Astrocyte (in vitro differentiated cells and primary cell): Measurements from ENCODE around the gene CHD6. TPM values are rescaled to one million over a fixed set of nuclear protein-coding genes. Genes with fewer than 3 reads are reported as not detected.

ENCODE experiments used
- DNase-seq: peaks from one replicate; pipeline ENCODE4 v3.0.0-alpha.2; 2010; ENCODE audit warnings: low read depth
- FAIRE-seq: peaks from 2 replicates; lab custom pipeline; 2011; peaks lifted over from hg19 to GRCh38; lab: Jason Lieb, UNC
- H2AFZ ChIP-seq: 2 replicates; pipeline ENCODE4 v1.6.0; 2012; ENCODE audit warnings: low read depth, low read length, inconsistent platforms
- H3K27ac ChIP-seq: 2 replicates; pipeline ENCODE4 v1.5.1; 2011; ENCODE audit warnings: low read depth, low read length, inconsistent platforms
- H3K27me3 ChIP-seq: 2 replicates; pipeline ENCODE4 v1.6.0; 2011; ENCODE audit warnings: low read length, inconsistent platforms; ENCODE audit not compliant: insufficient read depth
- H3K36me3 ChIP-seq: 2 replicates; pipeline ENCODE4 v1.5.1; 2011; ENCODE audit warnings: low read length, inconsistent platforms; ENCODE audit not compliant: insufficient read depth
- H3K4me1 ChIP-seq: 2 replicates; pipeline ENCODE4 v1.5.1; 2011; ENCODE audit warnings: low read length, inconsistent platforms; ENCODE audit not compliant: insufficient read depth
- H3K4me2 ChIP-seq: 2 replicates; pipeline ENCODE4 v1.6.0; 2012; ENCODE audit warnings: low read length, inconsistent platforms
- H3K4me3 ChIP-seq: 2 replicates; pipeline ENCODE4 v1.5.1; 2011; ENCODE audit warnings: low read depth, mild to moderate bottlenecking, low read length, inconsistent platforms; ENCODE audit not compliant: insufficient read depth
- H3K79me2 ChIP-seq: 2 replicates; pipeline ENCODE4 v1.6.0; 2012; ENCODE audit warnings: mild to moderate bottlenecking, low read length, inconsistent platforms; ENCODE audit not compliant: insufficient read depth
- H3K9ac ChIP-seq: 2 replicates; pipeline ENCODE4 v1.6.0; 2012; ENCODE audit warnings: mild to moderate bottlenecking, low read length, inconsistent platforms
- H3K9me3 ChIP-seq: 2 replicates; pipeline ENCODE4 v1.5.1; 2012; ENCODE audit warnings: low read depth, mild to moderate bottlenecking, low read length, inconsistent platforms; ENCODE audit not compliant: insufficient read depth
- H4K20me1 ChIP-seq: 2 replicates; pipeline ENCODE4 v1.6.0; 2012; ENCODE audit warnings: low read length, inconsistent platforms; ENCODE audit not compliant: insufficient read depth
- H3K27ac Mint-ChIP-seq: one replicate; pipeline ENCODE4 v1.8.0; 2021; ENCODE audit warnings: mild to moderate bottlenecking, mixed read lengths; ENCODE audit not compliant: unreplicated experiment
- H3K27me3 Mint-ChIP-seq: one replicate; pipeline ENCODE4 v1.8.0; 2021; ENCODE audit warnings: low read depth, mixed read lengths; ENCODE audit not compliant: unreplicated experiment
- H3K36me3 Mint-ChIP-seq: one replicate; pipeline ENCODE4 v1.8.0; 2021; ENCODE audit warnings: low read depth, mixed read lengths; ENCODE audit not compliant: unreplicated experiment
- H3K4me1 Mint-ChIP-seq: one replicate; pipeline ENCODE4 v1.8.0; 2021; ENCODE audit warnings: low read depth, mixed read lengths; ENCODE audit not compliant: unreplicated experiment
- H3K4me3 Mint-ChIP-seq: one replicate; pipeline ENCODE4 v1.8.0; 2021; ENCODE audit warnings: mild to moderate bottlenecking, moderate library complexity, mixed read lengths; ENCODE audit not compliant: unreplicated experiment
- H3K9me3 Mint-ChIP-seq: one replicate; pipeline ENCODE4 v1.8.0; 2021; ENCODE audit warnings: mild to moderate bottlenecking, mixed read lengths; ENCODE audit not compliant: unreplicated experiment
- EZH2 ChIP-seq: IDR thresholded peaks from 2 replicates; pipeline ENCODE4 v1.6.1; 2012; ENCODE audit warnings: mild to moderate bottlenecking, low read length, inconsistent platforms; ENCODE audit not compliant: insufficient read depth
- total RNA-seq: library from RNA; stranded (reverse); gene quantifications from 2 replicates; pipeline ENCODE4 v1.2.1, GENCODE V29; 2021
- TF ChIP-seq, protein P1 (sequence below): IDR thresholded peaks from 2 replicates; pipeline ENCODE4 v1.5.1; 2011; ENCODE audit warnings: low read depth, mild to moderate bottlenecking, inconsistent platforms, low read length, moderate library complexity; ENCODE audit not compliant: insufficient read depth

Gene CHD6
- total RNA-seq, 1 donor from 2014 or later = 44.7 TPM

GRCh38 chr20:41458761-41459160 is 159.4 kb downstream of the CHD6 start:
- no peaks in the 10 kb centered on the region for H4K20me1 ChIP-seq
- H3K27me3 ChIP-seq = no peaks in the 10 kb centered on the region
- H3K4me1 ChIP-seq = no peaks in the 10 kb centered on the region
- Mint-ChIP-seq H3K4me1 (no peaks in the 10 kb centered on the region), H3K9me3 (no peaks in the 10 kb centered on the region), H3K36me3 (peaks cover 41% of the 10 kb centered on the region), H3K27ac (no peak overlapping the region), H3K27me3 (no peaks in the 10 kb centered on the region), H3K4me3 (no peak overlapping the region)
- no peak overlapping the region for H3K4me3 ChIP-seq
- H3K27ac ChIP-seq = no peak overlapping the region
- no peaks in the 10 kb centered on the region for H3K79me2 ChIP-seq
- no peak for FAIRE-seq
- no peak overlapping the region for H3K9ac ChIP-seq
- H3K36me3 ChIP-seq = peaks cover 13% of the 10 kb centered on the region
- TF ChIP-seq, protein P1, sequence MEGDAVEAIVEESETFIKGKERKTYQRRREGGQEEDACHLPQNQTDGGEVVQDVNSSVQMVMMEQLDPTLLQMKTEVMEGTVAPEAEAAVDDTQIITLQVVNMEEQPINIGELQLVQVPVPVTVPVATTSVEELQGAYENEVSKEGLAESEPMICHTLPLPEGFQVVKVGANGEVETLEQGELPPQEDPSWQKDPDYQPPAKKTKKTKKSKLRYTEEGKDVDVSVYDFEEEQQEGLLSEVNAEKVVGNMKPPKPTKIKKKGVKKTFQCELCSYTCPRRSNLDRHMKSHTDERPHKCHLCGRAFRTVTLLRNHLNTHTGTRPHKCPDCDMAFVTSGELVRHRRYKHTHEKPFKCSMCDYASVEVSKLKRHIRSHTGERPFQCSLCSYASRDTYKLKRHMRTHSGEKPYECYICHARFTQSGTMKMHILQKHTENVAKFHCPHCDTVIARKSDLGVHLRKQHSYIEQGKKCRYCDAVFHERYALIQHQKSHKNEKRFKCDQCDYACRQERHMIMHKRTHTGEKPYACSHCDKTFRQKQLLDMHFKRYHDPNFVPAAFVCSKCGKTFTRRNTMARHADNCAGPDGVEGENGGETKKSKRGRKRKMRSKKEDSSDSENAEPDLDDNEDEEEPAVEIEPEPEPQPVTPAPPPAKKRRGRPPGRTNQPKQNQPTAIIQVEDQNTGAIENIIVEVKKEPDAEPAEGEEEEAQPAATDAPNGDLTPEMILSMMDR = no peak
- TF ChIP-seq EZH2 = no peak
- no peaks in the 10 kb centered on the region for H3K9me3 ChIP-seq
- DNase-seq = no peak
- no peak overlapping the region for H3K4me2 ChIP-seq
- no peak overlapping the region for H2AFZ ChIP-seq

- no peak for FAIRE-seq
- Mint-ChIP-seq H3K36me3 (peaks cover 52% of the 10 kb centered on the region), H3K9me3 (no peaks in the 10 kb centered on the region), H3K27me3 (no peaks in the 10 kb centered on the region), H3K4me3 (no peak overlapping the region), H3K27ac (no peak overlapping the region), H3K4me1 (no peaks in the 10 kb centered on the region)
- no peak for DNase-seq
- H4K20me1 ChIP-seq = no peaks in the 10 kb centered on the region
- no peaks in the 10 kb centered on the region for H3K9me3 ChIP-seq
- no peak overlapping the region for H3K9ac ChIP-seq
- TF ChIP-seq EZH2 = no peak
- TF ChIP-seq, protein P1 = no peak
- no peak overlapping the region for H2AFZ ChIP-seq
- H3K36me3 ChIP-seq = peaks cover 15% of the 10 kb centered on the region
- no peaks in the 10 kb centered on the region for H3K27me3 ChIP-seq
- no peak overlapping the region for H3K27ac ChIP-seq
- no peaks in the 10 kb centered on the region for H3K79me2 ChIP-seq
- H3K4me2 ChIP-seq = no peak overlapping the region
- H3K4me1 ChIP-seq = no peaks in the 10 kb centered on the region
- H3K4me3 ChIP-seq = no peak overlapping the region
These were observed 160.9 kb downstream of the CHD6 start for GRCh38 chr20:41457173-41457857.

DNA sequence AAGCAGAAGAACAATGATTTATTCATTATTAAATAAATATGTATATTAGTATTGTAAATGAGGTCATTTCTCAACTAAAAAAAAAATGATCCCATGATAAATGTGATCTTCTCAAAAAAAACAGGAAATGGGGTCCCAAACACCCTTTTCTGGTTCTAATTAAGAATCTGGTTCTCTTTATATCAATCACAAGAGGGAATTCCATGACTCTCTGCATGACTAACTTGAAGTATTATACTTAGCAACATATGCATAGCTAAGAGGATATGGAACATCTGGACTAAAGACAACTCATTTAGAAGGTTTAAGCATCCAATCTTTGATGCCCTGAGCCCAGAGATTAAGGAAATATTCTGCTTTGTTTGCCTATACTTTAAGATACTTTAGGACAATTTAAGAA is 161.8 kb downstream of the CHD6 start:
- H3K27ac Mint-ChIP-seq = no peak overlapping the region
- FAIRE-seq (no peak), DNase-seq (no peak)

More for the DNA sequence above, 161.8 kb downstream of the CHD6 start:
- Mint-ChIP-seq H3K27me3 (no peaks in the 10 kb centered on the region), H3K4me1 (no peaks in the 10 kb centered on the region), H3K36me3 (peaks cover 52% of the 10 kb centered on the region), H3K9me3 (no peaks in the 10 kb centered on the region), H3K4me3 (no peak overlapping the region)
- peaks cover 22% of the 10 kb centered on the region for H3K36me3 ChIP-seq
- H3K4me3 ChIP-seq = no peak overlapping the region
- no peak overlapping the region for H3K4me2 ChIP-seq
- H3K79me2 ChIP-seq = no peaks in the 10 kb centered on the region
- H3K9me3 ChIP-seq = no peaks in the 10 kb centered on the region
- H2AFZ ChIP-seq = no peak overlapping the region
- TF ChIP-seq EZH2 = no peak
- TF ChIP-seq, protein P1 = no peak
- H3K9ac ChIP-seq = no peak overlapping the region
- no peaks in the 10 kb centered on the region for H4K20me1 ChIP-seq
- no peak overlapping the region for H3K27ac ChIP-seq
- no peaks in the 10 kb centered on the region for H3K27me3 ChIP-seq
- no peaks in the 10 kb centered on the region for H3K4me1 ChIP-seq
